Mesendoderm (in vitro differentiated cells): ENCODE results near the gene HHIPL1.

ENCODE experiments used
- DNase-seq: peaks from one replicate; pipeline ENCODE4 v3.0.0; 2013
- H2AK5ac ChIP-seq: 2 replicates; pipeline ENCODE4 v1.6.1; 2013; ENCODE audit warnings: low read length, inconsistent platforms
- H2BK120ac ChIP-seq: 2 replicates; pipeline ENCODE4 v1.6.1; 2013; ENCODE audit warnings: low read depth, mild to moderate bottlenecking, low read length, moderate library complexity, mixed read lengths
- H2BK15ac ChIP-seq: replicated peaks from 2 replicates; pipeline ENCODE4 v1.6.1; 2013; ENCODE audit warnings: low read depth, mild to moderate bottlenecking, moderate library complexity
- H2BK5ac ChIP-seq: 2 replicates; pipeline ENCODE4 v1.6.1; 2013; ENCODE audit warnings: low read length, inconsistent platforms
- H3K18ac ChIP-seq: 2 replicates; pipeline ENCODE4 v1.6.1; 2013; ENCODE audit warnings: mild to moderate bottlenecking, low read length, mixed read lengths
- H3K23ac ChIP-seq: one replicate; pipeline ENCODE4 v1.6.1; 2013; ENCODE audit warnings: low read length
- H3K27ac ChIP-seq: 2 replicates; pipeline ENCODE4 v1.5.1; 2013; ENCODE audit warnings: low read depth, mild to moderate bottlenecking, inconsistent platforms, low read length, moderate library complexity
- H3K27me3 ChIP-seq: 2 replicates; pipeline ENCODE4 v1.6.1; 2013; ENCODE audit warnings: low read length, control low read depth, mild to moderate bottlenecking, inconsistent platforms; ENCODE audit not compliant: insufficient read depth, poor library complexity
- H3K36me3 ChIP-seq: 2 replicates; pipeline ENCODE4 v1.6.1; 2013; ENCODE audit warnings: low read length, inconsistent platforms; ENCODE audit not compliant: control insufficient read depth, insufficient read depth
- H3K4ac ChIP-seq: one replicate; pipeline ENCODE4 v1.6.1; 2013; ENCODE audit warnings: low read depth, mild to moderate bottlenecking, low read length, moderate library complexity
- H3K4me1 ChIP-seq: 2 replicates; pipeline ENCODE4 v1.6.1; 2013; ENCODE audit warnings: low read depth, low read length, inconsistent platforms; ENCODE audit not compliant: control insufficient read depth
- H3K4me2 ChIP-seq: 2 replicates; pipeline ENCODE4 v1.6.1; 2013; ENCODE audit warnings: low read length
- H3K4me3 ChIP-seq: 2 replicates; pipeline ENCODE4 v1.5.1; 2013; ENCODE audit warnings: mild to moderate bottlenecking, low read length
- H3K56ac ChIP-seq: one replicate; pipeline ENCODE4 v1.6.1; 2013; ENCODE audit warnings: low read length
- H3K79me1 ChIP-seq: 2 replicates; pipeline ENCODE4 v1.6.1; 2013; ENCODE audit warnings: low read length, inconsistent platforms
- H3K79me2 ChIP-seq: 2 replicates; pipeline ENCODE4 v1.6.1; 2013; ENCODE audit warnings: mild to moderate bottlenecking, low read length; ENCODE audit not compliant: control insufficient read depth, insufficient read depth
- H3K9ac ChIP-seq: 2 replicates; pipeline ENCODE4 v1.6.1; 2013; ENCODE audit warnings: low read length, inconsistent platforms
- H4K5ac ChIP-seq: one replicate; pipeline ENCODE4 v1.6.1; 2013; ENCODE audit warnings: low read length
- H4K8ac ChIP-seq: one replicate; pipeline ENCODE4 v1.6.1; 2013; ENCODE audit warnings: low read depth, mild to moderate bottlenecking, control low read depth, low read length, moderate library complexity
- WGBS: extraction: QIAGEN DNeasy Blood & Tissue Kit; methylation state at CpG from one replicate; pipeline ENCODE4 v1.1.7; 2013; ENCODE audit warnings: low lambda C conversion rate, missing lambda C conversion rate; ENCODE audit not compliant: insufficient coverage; ENCODE audit errors: extremely low coverage; 5-methylcytosine and 5-hydroxymethylcytosine counted together

The HHIPL1 gene

DNA sequence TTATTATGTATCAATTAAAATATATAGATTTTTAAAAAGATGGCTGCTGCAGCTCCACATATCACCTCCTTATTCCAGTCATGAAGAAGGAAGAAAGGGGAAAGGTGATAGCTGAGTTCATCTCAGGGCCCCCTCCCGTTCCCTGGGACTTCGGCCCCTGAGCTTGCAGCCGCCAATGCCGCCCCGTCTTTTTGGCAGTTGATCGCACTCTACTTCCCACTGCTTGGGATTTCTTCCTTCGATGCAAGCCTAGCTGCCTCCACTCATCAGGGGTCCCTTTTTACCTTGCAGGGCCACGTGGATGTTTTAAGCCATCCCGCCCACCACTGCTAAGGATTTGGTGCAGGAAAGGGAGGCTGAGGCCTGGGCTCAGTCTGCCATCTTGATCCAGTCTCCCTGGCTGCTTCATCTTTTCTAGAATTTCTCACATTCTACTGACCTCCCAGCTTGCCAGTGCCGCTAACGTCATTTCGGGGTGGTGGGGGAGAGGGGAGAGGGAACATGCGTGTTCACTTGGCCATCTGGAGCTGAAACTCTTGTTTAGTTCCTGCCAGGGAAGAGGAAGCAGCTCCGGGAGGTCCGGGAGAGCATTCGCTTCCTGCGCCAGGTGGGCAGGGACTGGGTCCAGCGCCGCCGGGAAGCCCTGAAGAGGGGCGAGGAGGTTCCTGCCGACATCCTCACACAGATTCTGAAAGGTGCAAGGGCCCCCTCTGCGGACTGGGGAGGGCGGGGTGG, 70.5 kb downstream of the HHIPL1 start:
- Histone ChIP-seq H4K8ac (no peak overlapping the region), H3K4me3 (no peak overlapping the region), H3K56ac (no peak overlapping the region), H3K4me2 (no peak overlapping the region), H3K9ac (no peak overlapping the region), H3K23ac (no peak overlapping the region), H3K18ac (no peak overlapping the region), H4K5ac (no peak overlapping the region), H2BK15ac (no peak overlapping the region), H3K79me1 (no peaks in the 10 kb centered on the region), H3K27me3 (no peaks in the 10 kb centered on the region), H2BK120ac (no peak overlapping the region), H3K36me3 (no peaks in the 10 kb centered on the region), H3K4me1 (no peaks in the 10 kb centered on the region), H2BK5ac (no peak overlapping the region), H3K79me2 (no peaks in the 10 kb centered on the region), H3K4ac (no peak overlapping the region), H2AK5ac (no peak overlapping the region), H3K27ac (no peak overlapping the region)
- WGBS: no CpG with 5 or more reads among the region's 24 CpGs
- no peak for DNase-seq

- Histone ChIP-seq H3K4ac (no peak overlapping the region), H4K8ac (no peak overlapping the region), H3K27me3 (no peaks in the 10 kb centered on the region), H3K56ac (no peak overlapping the region), H3K4me3 (no peak overlapping the region), H2BK5ac (no peak overlapping the region), H3K18ac (no peak overlapping the region), H4K5ac (no peak overlapping the region), H3K79me2 (no peaks in the 10 kb centered on the region), H2BK120ac (no peak overlapping the region), H3K4me1 (no peaks in the 10 kb centered on the region), H3K79me1 (no peaks in the 10 kb centered on the region), H3K4me2 (no peak overlapping the region), H2BK15ac (no peak overlapping the region), H2AK5ac (no peak overlapping the region), H3K23ac (peak overlapping the region; percentile 24), H3K36me3 (no peaks in the 10 kb centered on the region), H3K27ac (no peak overlapping the region), H3K9ac (no peak overlapping the region)
- no CpG with 5 or more reads among the region's 10 CpGs for WGBS
- no peak for DNase-seq
Observed at GRCh38 chr14:99716091-99716849, 71.3 kb downstream of the HHIPL1 start.

DNA sequence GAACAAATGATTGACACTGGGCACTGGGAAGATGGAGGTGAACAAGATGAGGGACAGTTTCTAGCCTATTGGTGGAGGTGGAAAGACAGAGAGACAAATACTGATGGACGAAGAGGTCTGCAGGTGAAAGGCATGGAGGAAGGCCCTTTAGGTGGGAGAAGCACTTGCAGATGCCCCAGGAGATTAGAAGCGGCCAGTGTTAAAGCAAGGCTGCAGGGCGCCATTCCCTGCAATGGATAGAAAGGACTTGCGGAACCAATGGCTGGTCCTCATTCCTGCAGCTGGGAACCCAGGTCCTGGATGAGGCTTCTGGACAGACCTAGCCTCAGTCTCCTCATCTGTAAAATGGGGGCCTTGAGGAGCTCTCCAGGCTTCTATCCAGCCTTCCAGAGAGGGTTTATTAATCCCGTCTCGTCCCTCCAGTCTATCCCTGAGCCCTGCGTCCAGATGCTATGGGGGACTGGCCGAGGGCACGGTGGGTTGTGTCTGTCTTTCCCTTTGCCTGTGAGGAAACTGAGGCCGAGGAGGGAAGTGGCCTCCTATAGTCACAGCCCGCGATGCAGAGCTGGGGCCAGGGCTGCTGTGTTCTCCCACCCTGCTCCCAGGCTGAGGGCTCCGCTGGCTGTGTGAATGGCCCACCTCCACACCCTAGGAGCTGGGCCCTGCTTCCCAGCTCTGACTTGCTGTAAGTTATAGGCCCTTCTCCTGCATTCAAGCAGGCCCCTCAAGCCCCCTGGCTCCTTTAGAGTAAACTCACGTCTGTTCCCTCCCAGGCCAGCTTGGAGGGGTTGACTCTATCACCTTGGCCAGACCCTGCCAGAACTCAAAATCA, 72.1 kb downstream of the HHIPL1 start:
- no peak overlapping the region for H4K5ac ChIP-seq
- no peak overlapping the region for H4K8ac ChIP-seq
- DNase-seq: no peak
- no peak overlapping the region for H3K56ac ChIP-seq
- no peaks in the 10 kb centered on the region for H3K79me2 ChIP-seq
- H2AK5ac ChIP-seq: no peak overlapping the region
- no peak overlapping the region for H3K4ac ChIP-seq
- H3K4me1 ChIP-seq: no peaks in the 10 kb centered on the region
- WGBS: no CpG with 5 or more reads among the region's 14 CpGs
- H3K4me3 ChIP-seq: no peak overlapping the region
- no peak overlapping the region for H3K9ac ChIP-seq
- H3K18ac ChIP-seq: no peak overlapping the region
- H3K36me3 ChIP-seq: no peaks in the 10 kb centered on the region
- no peak overlapping the region for H2BK5ac ChIP-seq
- no peak overlapping the region for H3K4me2 ChIP-seq
- H3K27ac ChIP-seq: no peak overlapping the region
- H3K23ac ChIP-seq: no peak overlapping the region
- no peak overlapping the region for H2BK15ac ChIP-seq
- no peaks in the 10 kb centered on the region for H3K27me3 ChIP-seq
- no peak overlapping the region for H2BK120ac ChIP-seq
- H3K79me1 ChIP-seq: no peaks in the 10 kb centered on the region

- Histone ChIP-seq H3K4ac (no peak overlapping the region), H3K23ac (no peak overlapping the region), H3K56ac (no peak overlapping the region), H3K36me3 (no peaks in the 10 kb centered on the region), H3K27ac (no peak overlapping the region), H2AK5ac (no peak overlapping the region), H3K18ac (no peak overlapping the region), H3K4me2 (no peak overlapping the region), H2BK5ac (no peak overlapping the region), H3K27me3 (no peaks in the 10 kb centered on the region), H2BK15ac (no peak overlapping the region), H3K79me2 (no peaks in the 10 kb centered on the region), H3K4me3 (no peak overlapping the region), H2BK120ac (no peak overlapping the region), H4K8ac (no peak overlapping the region), H3K79me1 (no peaks in the 10 kb centered on the region), H4K5ac (no peak overlapping the region), H3K9ac (no peak overlapping the region), H3K4me1 (no peaks in the 10 kb centered on the region)
- WGBS: no CpG with 5 or more reads among the region's 5 CpGs
- DNase-seq: no peak
Observed at GRCh38 chr14:99717682-99718013, 72.7 kb downstream of the HHIPL1 start.

DNA sequence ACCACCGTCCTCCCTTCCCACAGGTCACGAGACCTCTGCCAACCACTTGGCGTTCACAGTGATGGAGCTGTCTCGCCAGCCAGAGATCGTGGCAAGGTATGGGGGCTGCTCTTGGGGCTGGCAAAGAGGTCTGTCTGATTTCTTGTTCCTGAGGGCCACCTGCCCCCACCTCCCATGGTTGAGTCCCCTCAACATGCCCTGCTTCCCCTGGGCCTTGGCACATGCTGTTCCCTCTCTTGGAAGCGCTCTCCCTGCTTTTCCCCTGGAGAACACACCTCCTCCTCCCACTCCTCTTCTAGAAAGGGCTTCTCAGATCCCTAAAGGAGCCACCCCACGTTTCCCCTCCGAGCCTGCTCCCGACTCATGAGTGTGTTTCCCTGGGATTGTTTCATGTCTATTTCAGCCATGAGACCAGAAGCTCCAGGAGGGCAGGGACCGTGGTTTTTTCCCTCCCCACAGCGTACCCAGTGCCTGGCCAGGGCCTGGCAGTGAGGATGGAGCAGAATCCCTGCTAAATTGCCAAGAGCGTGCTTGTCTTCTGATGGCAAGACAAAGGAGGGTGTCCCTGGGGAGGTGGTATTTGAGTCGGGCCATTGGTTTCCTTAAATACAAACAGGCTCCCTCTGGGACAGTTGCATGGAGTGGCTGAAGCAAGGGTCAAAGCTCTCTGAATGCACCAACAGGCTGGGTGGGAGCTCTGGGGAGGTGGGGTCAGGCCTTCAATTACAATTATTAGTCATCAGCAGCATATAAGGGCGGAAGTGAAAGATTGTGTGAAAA, 73.3 kb downstream of the HHIPL1 start:
- no peaks in the 10 kb centered on the region for H3K4me1 ChIP-seq
- DNase-seq: no peak
- H3K23ac ChIP-seq: no peak overlapping the region
- H3K36me3 ChIP-seq: no peaks in the 10 kb centered on the region
- no peak overlapping the region for H4K8ac ChIP-seq
- WGBS: 100% methylated on average over 1 of the region's 14 CpGs
- no peak overlapping the region for H3K4me2 ChIP-seq
- H3K4me3 ChIP-seq: no peak overlapping the region
- no peak overlapping the region for H3K4ac ChIP-seq
- H2BK5ac ChIP-seq: no peak overlapping the region
- H3K27ac ChIP-seq: no peak overlapping the region
- H2BK15ac ChIP-seq: no peak overlapping the region
- H3K56ac ChIP-seq: no peak overlapping the region
- no peak overlapping the region for H3K9ac ChIP-seq
- no peak overlapping the region for H3K18ac ChIP-seq
- no peak overlapping the region for H4K5ac ChIP-seq
- no peak overlapping the region for H2AK5ac ChIP-seq
- H3K79me2 ChIP-seq: no peaks in the 10 kb centered on the region
- no peaks in the 10 kb centered on the region for H3K79me1 ChIP-seq
- H3K27me3 ChIP-seq: no peaks in the 10 kb centered on the region
- H2BK120ac ChIP-seq: no peak overlapping the region
